HCT116 (cell line): ENCODE results near the gene ARFIP2. TPM values are rescaled to one million over a fixed set of nuclear protein-coding genes. Genes with fewer than 3 reads are reported as not detected.

ENCODE experiments used
- ATAC-seq: fragments of 200-7000 bp; cut with Tn5 transposase; 2 replicates; pipeline ENCODE4 v1.9.1; 2020; ENCODE audit warnings: mild to moderate bottlenecking, moderate library complexity
- BruUV-seq: library from RNA; stranded (reverse); fragments of 400-500 nt; replicated peaks from 2 replicates; lab custom pipeline; 2021; lab: Mats Ljungman, UMichigan
- CTCF ChIA-PET: fragments of 300-600 bp; sonication (Branson Sonifier 250); formaldehyde crosslinking; loops from one replicate; lab custom pipeline; 2021; ENCODE audit warnings: antibody characterized with exemption; lab: Charles Lee
- POLR2A ChIA-PET: fragments of 300-600, 350-600 bp; sonication (Branson Sonifier 250); formaldehyde crosslinking; loops from one replicate; lab custom pipeline; 2021; ENCODE audit warnings: antibody characterized with exemption; lab: Charles Lee
- RAD21 ChIA-PET, 2 experiments: fragments of 300-600 bp; sonication (Branson Sonifier 250); formaldehyde crosslinking; loops; one replicate each; lab custom pipeline; 2023; ENCODE audit warnings: low total read pairs in 2 of 2; ENCODE audit not compliant: uncharacterized antibody in 2 of 2, unreplicated experiment in 2 of 2, low non-redundant PET in 1 of 2; lab: Charles Lee
- DNase-seq: peaks from one replicate; pipeline ENCODE4 v3.0.0-alpha.2; 2010; ENCODE audit warnings: low read depth, low spot score
- H2AFZ ChIP-seq: fragments of 200-600 bp; shearing (Covaris generic), sonication (generic); 2 replicates; pipeline ENCODE4 v1.6.1; 2017; ENCODE audit warnings: low read depth, mixed run types, mixed read lengths, antibody characterized with exemption, low read length; ENCODE audit not compliant: poor library complexity, severe bottlenecking
- H3K27ac ChIP-seq: 2 replicates; pipeline ENCODE4 v1.5.1; 2012; ENCODE audit warnings: low read depth, low read length
- H3K27me3 ChIP-seq: fragments of 200-600 bp; sonication (generic); 2 replicates; pipeline ENCODE4 v1.6.1; 2016; ENCODE audit warnings: mixed run types, low read length, mixed read lengths; ENCODE audit not compliant: insufficient read depth
- H3K36me3 ChIP-seq, 2 experiments: fragments of 200-500 bp in 1 of 2; fragments of 200-600 bp in 1 of 2; sonication (Bioruptor generic) in 1 of 2; sonication (generic) in 1 of 2; 2 replicates each; pipeline versions ENCODE4 v1.5.1 to v1.6.1; 2014 to 2016; ENCODE audit warnings: low read length in 2 of 2, inconsistent platforms in 1 of 2, mixed read lengths in 1 of 2, mixed run types in 1 of 2; ENCODE audit not compliant: insufficient read depth in 2 of 2, control insufficient read depth in 1 of 2
- H3K4me1 ChIP-seq, 2 experiments: fragments of 200-600 bp in 1 of 2; sonication (generic) in 1 of 2; 2 replicates each; pipeline versions ENCODE4 v1.5.1 to v1.6.1; 2012 to 2017; ENCODE audit warnings: low read length in 2 of 2, inconsistent platforms in 1 of 2, mild to moderate bottlenecking in 1 of 2, mixed read lengths in 1 of 2, mixed run types in 1 of 2, moderate library complexity in 1 of 2; ENCODE audit not compliant: insufficient read depth in 2 of 2, control insufficient read depth in 1 of 2
- H3K4me2 ChIP-seq: fragments of 200-600 bp; sonication (generic); 2 replicates; pipeline ENCODE4 v1.6.1; 2017; ENCODE audit warnings: mixed run types, low read length, mixed read lengths
- H3K4me3 ChIP-seq, 2 experiments: fragments of 200-600 bp in 1 of 2; sonication (generic) in 1 of 2; replicated peaks in 1 of 2; 2 replicates each; pipeline ENCODE4 v1.5.1; 2011 to 2016; ENCODE audit warnings: low read length in 2 of 2, control low read depth in 1 of 2, low read depth in 1 of 2, mild to moderate bottlenecking in 1 of 2, mixed read lengths in 1 of 2, mixed run types in 1 of 2
- H3K79me2 ChIP-seq: fragments of 200-600 bp; sonication (generic); 2 replicates; pipeline ENCODE4 v1.6.1; 2017; ENCODE audit warnings: mild to moderate bottlenecking, mixed run types, low read length, moderate library complexity, mixed read lengths; ENCODE audit not compliant: insufficient read depth
- H3K9ac ChIP-seq: fragments of 200-600 bp; sonication (generic); 2 replicates; pipeline ENCODE4 v1.6.1; 2016; ENCODE audit warnings: low read length, mixed read lengths
- H3K9me2 ChIP-seq: fragments of 200-600 bp; sonication (generic), shearing (Covaris generic); 2 replicates; pipeline ENCODE4 v1.6.1; 2017; ENCODE audit warnings: mixed run types, mild to moderate bottlenecking, moderate library complexity; ENCODE audit not compliant: insufficient read depth
- H3K9me3 ChIP-seq, 2 experiments: fragments of 200-500 bp in 1 of 2; fragments of 200-600 bp in 1 of 2; sonication (Bioruptor generic) in 1 of 2; sonication (generic) in 1 of 2; 2 replicates each; pipeline ENCODE4 v1.6.1; 2014 to 2017; ENCODE audit warnings: low read length in 2 of 2, mixed read lengths in 2 of 2, inconsistent platforms in 1 of 2, low read depth in 1 of 2, mild to moderate bottlenecking in 1 of 2, mixed run types in 1 of 2, moderate library complexity in 1 of 2; ENCODE audit not compliant: control insufficient read depth in 1 of 2, insufficient read depth in 1 of 2
- H4K20me1 ChIP-seq: fragments of 200-600 bp; sonication (generic), shearing (Covaris generic); 2 replicates; pipeline ENCODE4 v1.6.1; 2017; ENCODE audit warnings: mixed run types, mild to moderate bottlenecking, moderate library complexity; ENCODE audit not compliant: insufficient read depth
- CEBPB ChIP-seq: IDR thresholded peaks from 2 replicates; pipeline ENCODE4 v1.6.1; 2012; ENCODE audit warnings: low read depth
- CTCF ChIP-seq, 3 experiments: fragments of 200-600 bp in 1 of 3; sonication (generic) in 1 of 3; IDR thresholded peaks in 2 of 3; conservative IDR thresholded peaks in 1 of 3; 2 replicates each; pipeline ENCODE4 v1.5.1; 2012 to 2017; ENCODE audit warnings: low read depth in 2 of 3, low read length in 2 of 3, antibody characterized with exemption in 1 of 3, borderline replicate concordance in 1 of 3, control low read depth in 1 of 3, mild to moderate bottlenecking in 1 of 3, mixed read lengths in 1 of 3, mixed run types in 1 of 3, moderate library complexity in 1 of 3; ENCODE audit not compliant: insufficient read depth in 1 of 3
- EGR1 ChIP-seq: IDR thresholded peaks from 2 replicates; pipeline ENCODE4 v1.6.1; 2012; ENCODE audit warnings: low read depth
- EZH2phosphoT487 ChIP-seq: fragments of 200-600 bp; IDR thresholded peaks from 2 replicates; pipeline ENCODE4 v1.6.1; 2018; ENCODE audit warnings: antibody characterized with exemption, borderline replicate concordance
- POLR2A ChIP-seq: IDR thresholded peaks from 2 replicates; pipeline ENCODE4 v1.7.0; 2011; ENCODE audit warnings: borderline replicate concordance; ENCODE audit not compliant: insufficient read depth, insufficient read length; ENCODE audit errors: extremely low read depth
- REST ChIP-seq: IDR thresholded peaks from 2 replicates; pipeline ENCODE4 v1.6.1; 2012; ENCODE audit warnings: low read depth
- SP1 ChIP-seq: IDR thresholded peaks from 2 replicates; pipeline ENCODE4 v1.6.1; 2012; ENCODE audit warnings: low read depth
- SRF ChIP-seq: IDR thresholded peaks from 2 replicates; pipeline ENCODE4 v1.6.1; 2012; ENCODE audit warnings: low read depth
- ZFX ChIP-seq: fragments of 450-650 bp; IDR thresholded peaks from 2 replicates; pipeline ENCODE4 v1.6.1; 2017
- intact Hi-C: fragments of 100-400 bp; cut with micrococcal nuclease; formaldehyde crosslinking; loops from 2 replicates; pipeline ENCODE4 v1.10.0; 2022
- total RNA-seq: library from RNA; stranded (reverse); gene quantifications from one replicate; pipeline ENCODE4 v1.2.1, GENCODE V29; 2021; ENCODE audit not compliant: unreplicated experiment

Gene ARFIP2
- total RNA-seq, 1 experiment from 2014 or later: 77.9 TPM

- H3K9ac ChIP-seq: peak overlapping the region; percentile 18; the same call in 1 of the 2 replicates
- no peaks in the 10 kb centered on the region for H4K20me1 ChIP-seq
- H3K27ac ChIP-seq: no peak overlapping the region
- POLR2A ChIA-PET: interaction anchor here (1.6 kb wide), 1 partner anchor 8 kb away, joined by 5 read pairs; the partner anchor contains the start of genes ARFIP2 and TIMM10B
- DNase-seq (no peak), ATAC-seq (no peak)
- RAD21 ChIA-PET: no interaction called here
- H3K4me2 ChIP-seq: peak overlapping the region; percentile 95
- H3K4me3 ChIP-seq: peak overlapping the region; percentile 81 to 85
- TF ChIP-seq CEBPB (no peak), CTCF (IDR thresholded peaks at IDR 0.05 in 2 of 3, conservative IDR thresholded peaks at IDR 0.05 in 1 of 3; ENCODE audit: borderline replicate concordance in 1 of 3, insufficient read depth in 1 of 3, low read depth in 2 of 3, low read length in 2 of 3) (no peak), EGR1 (no peak)
- H3K27me3 ChIP-seq: no peaks in the 10 kb centered on the region
- no TSS peak for BruUV-seq
- no peaks in the 10 kb centered on the region for H3K9me2 ChIP-seq
- no peaks in the 10 kb centered on the region for H3K9me3 ChIP-seq
- H3K79me2 ChIP-seq: no peaks in the 10 kb centered on the region
- no peak overlapping the region for H2AFZ ChIP-seq
- H3K4me1 ChIP-seq: peaks cover 6 to 35% of the 10 kb centered on the region in 2 experiments; a peak in 3 of 4 replicates
- intact Hi-C loops: no loop called here
- CTCF ChIA-PET: no interaction called here
- H3K36me3 ChIP-seq: peaks cover 0 to 13% of the 10 kb centered on the region in 2 experiments; a peak in 1 of 4 replicates
These were observed 8.2 kb downstream of the ARFIP2 start for GRCh38 chr11:6472934-6473333.

- no peaks in the 10 kb centered on the region for H4K20me1 ChIP-seq
- H3K4me2 ChIP-seq: peak overlapping the region; percentile 42
- no peak overlapping the region for H3K4me3 ChIP-seq
- no peak overlapping the region for H2AFZ ChIP-seq
- H3K9me3 ChIP-seq: no peaks in the 10 kb centered on the region
- intact Hi-C loops: no loop called here
- POLR2A ChIA-PET: interaction anchor here (1.2 kb wide), 1 partner anchor 12 kb away, joined by 7 read pairs; the partner anchor contains the start of genes ARFIP2 and TIMM10B
- H3K36me3 ChIP-seq: no peaks in the 10 kb centered on the region
- RAD21 ChIA-PET: no interaction called here
- CTCF ChIA-PET: interaction anchor here (1.0 to 2.2 kb wide), 2 partner anchors 31 to 91 kb away, joined by 3 to 9 read pairs; no protein-coding TSS in a partner anchor
- no peaks in the 10 kb centered on the region for H3K9me2 ChIP-seq
- no peak for TF ChIP-seq SRF
- no peak for TF ChIP-seq SP1
- no peak for TF ChIP-seq ZFX
- TF ChIP-seq REST: no peak
- no peak for TF ChIP-seq EZH2phosphoT487
- TF ChIP-seq POLR2A: no peak
- TF ChIP-seq, all 23 proteins: peak for 0
- Histone ChIP-seq H3K27me3 (no peaks in the 10 kb centered on the region), H3K4me1 (peaks cover 4 to 26% of the 10 kb centered on the region in 2 experiments; a peak in 3 of 4 replicates), H3K27ac (no peak overlapping the region; the same call in 1 of the 2 replicates), H3K79me2 (no peaks in the 10 kb centered on the region), H3K9ac (0 out of 2 replicates have a peak overlapping the region, but pooled peaks have one; percentile 27)
- ATAC-seq: no peak
- BruUV-seq: no TSS peak
- DNase-seq: no peak
These were observed 11.5 kb downstream of the ARFIP2 start for GRCh38 chr11:6469599-6469998.
